HCEC 1CT (cell line): ENCODE data around the gene CD63.

ENCODE experiments used
- DNase-seq: peaks from one replicate; pipeline ENCODE4 v3.0.0-alpha.2; 2017

CD63 gene

GRCh38 chr12:55720071-55720564 lies 8.7 kb downstream of the CD63 start, which contains the start of gene RDH5:
Gene RDH5 (plus strand): TSS chr12:55720393. CDS start chr12:55721185, 792 bp downstream.
- DNase-seq: peak; percentile 73

- DNase-seq: no peak
Observed at GRCh38 chr12:55719371-55719770, 9.4 kb downstream of the CD63 start.

GRCh38 chr12:55718624-55719275 lies 10.1 kb downstream of the CD63 start:
- no peak for DNase-seq

GRCh38 chr12:55718015-55718414 lies 10.8 kb downstream of the CD63 start:
- no peak for DNase-seq

GRCh38 chr12:55717011-55718007 lies 11.5 kb downstream of the CD63 start:
- peak; percentile 71 for DNase-seq

- DNase-seq: no peak
Observed at GRCh38 chr12:55716582-55716957, 12.2 kb downstream of the CD63 start.

- peak; percentile 84 for DNase-seq
Observed at GRCh38 chr12:55715833-55716581, 12.8 kb downstream of the CD63 start, which contains the start of gene BLOC1S1. Gene BLOC1S1 (plus strand): TSS chr12:55716046. CDS start chr12:55716052, 6 bp downstream.

GRCh38 chr12:55715169-55715764 lies 13.5 kb downstream of the CD63 start:
- no peak for DNase-seq

- DNase-seq: peak; percentile 95
Observed at GRCh38 chr12:55713721-55714120, 15.1 kb downstream of the CD63 start.

GRCh38 chr12:55712700-55713415 lies 16.0 kb downstream of the CD63 start:
- no peak for DNase-seq

- DNase-seq: no peak
Observed at GRCh38 chr12:55711786-55712553, 16.8 kb downstream of the CD63 start.

- no peak for DNase-seq
Observed at GRCh38 chr12:55708695-55709233, 20.0 kb downstream of the CD63 start.

GRCh38 chr12:55707841-55708694 lies 20.7 kb downstream of the CD63 start, which contains the start of gene ITGA7:
Gene ITGA7 (minus strand): TSS chr12:55707904. CDS start chr12:55707682, 222 bp downstream.
- DNase-seq: peak; percentile 1

- DNase-seq: no peak
Observed at GRCh38 chr12:55707219-55707671, 21.6 kb downstream of the CD63 start.

GRCh38 chr12:55706568-55707218 lies 22.1 kb downstream of the CD63 start:
- no peak for DNase-seq

- DNase-seq: no peak
Observed at GRCh38 chr12:55705782-55706402, 22.9 kb downstream of the CD63 start.

GRCh38 chr12:55704824-55705718 lies 23.7 kb downstream of the CD63 start:
- no peak for DNase-seq
